ENCODE measurements around the gene ZBBX. TPM values are rescaled to one million over a fixed set of nuclear protein-coding genes. Genes with fewer than 3 reads are reported as not detected.
A peak's percentile ranks its signal among the peaks of the same experiment; 100 is the strongest.

ZBBX gene
- polyA plus RNA-seq, 4 donors = 4.0 to 7.0 (median 4.1) TPM

- no peak for DNase-seq (ENCODE audit: low read depth in 4 of 4, low spot score in 2 of 4)
Measured at GRCh38 chr3:167306319-167306718, 73.8 kb downstream of the ZBBX start.

GRCh38 chr3:167305340-167305890, 74.7 kb downstream of the ZBBX start:
- DNase-seq (ENCODE audit: low read depth in 4 of 4, low spot score in 2 of 4) = no peak

GRCh38 chr3:167304077-167304476, 76.0 kb downstream of the ZBBX start:
- peak; percentile 3 to 28 (median 22) for DNase-seq (ENCODE audit: low read depth in 4 of 4, low spot score in 2 of 4)

GRCh38 chr3:167302678-167303077, 77.4 kb downstream of the ZBBX start:
- DNase-seq (ENCODE audit: low read depth in 4 of 4, low spot score in 2 of 4) = no peak

- no peak for DNase-seq (ENCODE audit: low read depth in 4 of 4, low spot score in 2 of 4)
Measured at GRCh38 chr3:167300207-167300606, 79.9 kb downstream of the ZBBX start.

GRCh38 chr3:167289435-167289834, 90.7 kb downstream of the ZBBX start:
- DNase-seq (ENCODE audit: low read depth in 4 of 4, low spot score in 2 of 4) = no peak

GRCh38 chr3:167288737-167289136, 91.4 kb downstream of the ZBBX start:
- DNase-seq (ENCODE audit: low read depth in 4 of 4, low spot score in 2 of 4) = no peak

GRCh38 chr3:167287308-167287707, 92.8 kb downstream of the ZBBX start:
- no peak for DNase-seq (ENCODE audit: low read depth in 4 of 4, low spot score in 2 of 4)

- no peak for DNase-seq (ENCODE audit: low read depth in 4 of 4, low spot score in 2 of 4)
Measured at GRCh38 chr3:167274141-167274874, 105.8 kb downstream of the ZBBX start.

GRCh38 chr3:167253037-167253436, 127.1 kb downstream of the ZBBX start:
- DNase-seq (ENCODE audit: low read depth in 4 of 4, low spot score in 2 of 4) = no peak

GRCh38 chr3:167251678-167252077, 128.4 kb downstream of the ZBBX start:
- DNase-seq (ENCODE audit: low read depth in 4 of 4, low spot score in 2 of 4) = no peak

GRCh38 chr3:167246252-167246651, 133.8 kb downstream of the ZBBX start:
- no peak for DNase-seq (ENCODE audit: low read depth in 4 of 4, low spot score in 2 of 4)

GRCh38 chr3:167241048-167241845, 138.8 kb downstream of the ZBBX start:
- DNase-seq (ENCODE audit: low read depth in 4 of 4, low spot score in 2 of 4) = no peak

- DNase-seq (ENCODE audit: low read depth in 4 of 4, low spot score in 2 of 4) = no peak
Measured at GRCh38 chr3:167228135-167228534, 152.0 kb downstream of the ZBBX start.

- no peak for DNase-seq (ENCODE audit: low read depth in 4 of 4, low spot score in 2 of 4)
Measured at GRCh38 chr3:167225821-167226220, 154.3 kb downstream of the ZBBX start.

GRCh38 chr3:167209011-167209410, 171.1 kb downstream of the ZBBX start:
- no peak for DNase-seq (ENCODE audit: low read depth in 4 of 4, low spot score in 2 of 4)

GRCh38 chr3:167203062-167203461, 177.0 kb downstream of the ZBBX start:
- DNase-seq (ENCODE audit: low read depth in 4 of 4, low spot score in 2 of 4) = no peak

GRCh38 chr3:167198949-167199600, 181.0 kb downstream of the ZBBX start:
- DNase-seq (ENCODE audit: low read depth in 4 of 4, low spot score in 2 of 4) = no peak

Measured in left renal cortex interstitium (tissue), 4 donors.